B cell (primary cell): ENCODE measurements around the gene EMILIN3. TPM values are rescaled to one million over a fixed set of nuclear protein-coding genes. Genes with fewer than 3 reads are reported as not detected.

ENCODE experiments used
- ATAC-seq: fragments of 200-7000 bp; cut with Tn5 transposase; one replicate; pipeline ENCODE4 v1.10.0; 2021; ENCODE audit warnings: low read depth, mild to moderate bottlenecking, moderate number of reproducible peaks, moderate library complexity
- CTCF ChIA-PET: fragments of 350-600 bp; sonication (Branson Sonifier 250); formaldehyde crosslinking; loops from one replicate; lab custom pipeline; 2021; ENCODE audit warnings: antibody characterized with exemption, inconsistent platforms; lab: Charles Lee
- POLR2A ChIA-PET: fragments of 350-600 bp; sonication (Branson Sonifier 250); formaldehyde crosslinking; loops from one replicate; lab custom pipeline; 2021; ENCODE audit warnings: antibody characterized with exemption; lab: Charles Lee
- DNase-seq: peaks from one replicate; pipeline ENCODE4 v3.0.0; 2013
- H2AFZ ChIP-seq: 2 replicates; pipeline ENCODE4 v1.6.1; 2012; ENCODE audit warnings: mild to moderate bottlenecking, low read depth, low read length; ENCODE audit not compliant: insufficient read depth, poor library complexity, severe bottlenecking
- H3K27ac ChIP-seq, 2 donors: 1 replicate in 1 of 2; 2 replicates in 1 of 2; pipeline ENCODE4 v1.5.1; 2012 to 2013; ENCODE audit warnings: low read length in 2 of 2, mild to moderate bottlenecking in 2 of 2, moderate library complexity in 1 of 2
- H3K27me3 ChIP-seq, 4 experiments: fragments of 200-600 bp in 1 of 4; sonication (generic) in 1 of 4; replicated peaks in 1 of 4; 1 replicate in 2 of 4; 2 replicates in 2 of 4; pipeline versions ENCODE4 v1.6.1 to v1.7.0; 2013 to 2016; ENCODE audit warnings: low read length in 3 of 4, mild to moderate bottlenecking in 2 of 4, mixed read lengths in 1 of 4, moderate library complexity in 1 of 4; ENCODE audit not compliant: insufficient read depth in 4 of 4, control insufficient read depth in 3 of 4; ENCODE audit errors: control extremely low read depth in 1 of 4
- H3K36me3 ChIP-seq, 2 experiments: replicated peaks in 1 of 2; 1 replicate in 1 of 2; 2 replicates in 1 of 2; pipeline versions ENCODE4 v1.6.1 to v1.7.1; 2013; ENCODE audit warnings: low read length in 1 of 2; ENCODE audit not compliant: insufficient read depth in 2 of 2, control insufficient read depth in 1 of 2; ENCODE audit errors: control extremely low read depth in 1 of 2, extremely low read depth in 1 of 2
- H3K4me1 ChIP-seq, 2 donors: fragments of 200-600 bp in 1 of 2; sonication (generic) in 1 of 2; 1 replicate in 1 of 2; 2 replicates in 1 of 2; pipeline versions ENCODE4 v1.5.1 to v1.6.1; 2013 to 2017; ENCODE audit warnings: low read length in 2 of 2; ENCODE audit not compliant: control insufficient read depth in 2 of 2, insufficient read depth in 2 of 2
- H3K4me2 ChIP-seq: replicated peaks from 2 replicates; pipeline ENCODE3; 2012; ENCODE audit warnings: mild to moderate bottlenecking, low read depth, low read length; ENCODE audit not compliant: poor library complexity, severe bottlenecking
- H3K4me3 ChIP-seq, 5 experiments: fragments of 200-600 bp in 1 of 5; sonication (generic) in 1 of 5; 1 replicate in 3 of 5; 2 replicates in 2 of 5; pipeline versions ENCODE4 v1.5.1 to v1.7.0; 2011 to 2016; ENCODE audit warnings: low read length in 4 of 5, mild to moderate bottlenecking in 4 of 5, low read depth in 2 of 5, control low read depth in 1 of 5, moderate library complexity in 1 of 5; ENCODE audit not compliant: insufficient read depth in 1 of 5; ENCODE audit errors: control extremely low read depth in 1 of 5, extremely low read depth in 1 of 5
- H3K79me2 ChIP-seq: fragments of 200-600 bp; sonication (generic); one replicate; pipeline ENCODE4 v1.6.0; 2016; ENCODE audit warnings: low read length; ENCODE audit not compliant: control insufficient read depth, insufficient read depth
- H3K9ac ChIP-seq: fragments of 200-600 bp; sonication (generic); 2 replicates; pipeline ENCODE4 v1.6.1; 2017; ENCODE audit warnings: mild to moderate bottlenecking, low read length, moderate library complexity
- H3K9me3 ChIP-seq, 3 donors: one replicate each; pipeline versions ENCODE4 v1.6.1 to v1.7.1; 2013; ENCODE audit warnings: low read length in 2 of 3; ENCODE audit not compliant: control insufficient read depth in 2 of 3, insufficient read depth in 1 of 3; ENCODE audit errors: control extremely low read depth in 1 of 3
- H4K20me1 ChIP-seq: 2 replicates; pipeline ENCODE4 v1.6.0; 2012; ENCODE audit warnings: mild to moderate bottlenecking, low read length; ENCODE audit not compliant: insufficient read depth, control insufficient read depth, poor library complexity, severe bottlenecking
- H3K27ac Mint-ChIP-seq: one replicate; pipeline ENCODE4 v1.8.0; 2021; ENCODE audit warnings: mixed read lengths
- H3K27me3 Mint-ChIP-seq: one replicate; pipeline ENCODE4 v1.8.0; 2021; ENCODE audit warnings: mixed read lengths
- H3K4me1 Mint-ChIP-seq: one replicate; pipeline ENCODE4 v1.8.0; 2021; ENCODE audit warnings: mixed read lengths
- H3K4me3 Mint-ChIP-seq: one replicate; pipeline ENCODE4 v1.8.0; 2021; ENCODE audit warnings: mixed read lengths
- H3K9me3 Mint-ChIP-seq: one replicate; pipeline ENCODE4 v1.8.0; 2022; ENCODE audit warnings: mixed read lengths; ENCODE audit not compliant: insufficient read depth
- EZH2 ChIP-seq: IDR thresholded peaks from 2 replicates; pipeline ENCODE4 v1.6.1; 2012; ENCODE audit warnings: borderline replicate concordance, low read depth, mild to moderate bottlenecking, moderate library complexity, low read length; ENCODE audit not compliant: insufficient read depth, poor library complexity, severe bottlenecking
- WGBS: methylation state at CpG from one replicate; pipeline ENCODE4 v1.1.5; 2013; ENCODE audit warnings: missing lambda C conversion rate; ENCODE audit not compliant: insufficient coverage; 5-methylcytosine and 5-hydroxymethylcytosine counted together
- intact Hi-C: fragments of 100-400 bp; cut with micrococcal nuclease; formaldehyde crosslinking; loops from one replicate; pipeline ENCODE4 v1.10.0; 2022
- polyA plus RNA-seq: library from polyadenylated mRNA; depleted of rRNA; stranded (reverse); fragments of >200 nt; gene quantifications from 2 replicates; pipeline ENCODE4 v1.2.3, GENCODE V29; 2012
- total RNA-seq, 2 donors: library from RNA; stranded (reverse); fragments of 120-200 nt in 1 of 2; gene quantifications; 1 replicate in 1 of 2; 2 replicates in 1 of 2; pipeline versions ENCODE4 v1.2.3 to v1.2.4, GENCODE V29; 2013 to 2022
- TF ChIP-seq, protein P1 (sequence below): fragments of 200-600 bp; IDR thresholded peaks from one replicate; pipeline ENCODE4 v1.8.0; 2022; ENCODE audit warnings: antibody characterized with exemption, mild to moderate bottlenecking

The EMILIN3 gene
- total and polyA plus RNA-seq, 2 donors (not counting 1 experiment from before 2014, with no cell fraction given): not detected

DNA sequence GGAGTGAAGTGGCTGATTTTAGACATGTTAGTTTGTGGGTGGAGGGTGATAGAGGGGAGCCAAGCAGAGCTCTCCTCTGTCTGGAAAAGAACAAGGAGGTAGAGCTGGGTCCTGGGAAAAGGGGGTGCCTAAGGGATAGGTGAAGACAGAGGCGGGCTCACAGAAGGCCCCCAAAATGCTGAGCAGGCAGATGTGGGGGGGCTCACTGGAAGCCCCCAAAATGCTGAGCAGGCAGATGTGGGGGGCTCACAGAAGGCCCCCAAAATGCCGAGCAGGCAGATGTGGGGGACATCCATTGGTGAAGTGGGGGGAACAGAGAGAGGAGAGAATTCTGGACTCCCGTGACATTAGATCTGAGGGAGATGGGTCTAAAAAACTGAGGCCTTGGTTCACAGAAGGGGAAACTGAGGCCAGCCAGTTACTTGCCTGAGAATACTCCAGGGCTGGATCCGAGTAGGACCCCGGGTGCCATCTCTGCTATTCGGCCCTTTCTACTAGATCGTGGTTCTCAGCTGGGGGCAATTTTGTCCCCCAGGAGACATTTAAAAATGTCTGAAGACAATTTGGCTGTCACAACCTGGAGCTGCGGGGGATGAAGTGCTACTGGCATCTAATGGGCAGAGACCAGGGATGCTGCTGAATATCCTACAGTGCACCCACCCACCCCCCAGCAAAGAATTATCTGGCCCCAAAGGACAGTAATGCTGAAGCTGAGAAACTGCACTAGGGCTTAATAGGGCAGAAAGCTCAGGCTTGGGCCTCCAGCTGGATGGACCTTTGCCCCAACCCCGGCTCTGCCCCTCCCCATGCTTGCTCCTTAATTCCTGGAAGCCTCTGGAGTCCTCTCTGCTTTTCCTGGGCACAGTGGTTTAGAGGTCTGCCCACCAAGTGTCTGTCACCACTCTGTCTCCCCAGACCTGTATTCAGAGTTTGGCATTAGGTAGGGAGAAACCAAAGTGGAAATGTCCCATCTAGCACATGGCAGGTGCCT lies 23.8 kb downstream of the EMILIN3 start:
- Mint-ChIP-seq H3K27ac (no peak overlapping the region), H3K27me3 (peaks cover 10% of the 10 kb centered on the region), H3K9me3 (no peaks in the 10 kb centered on the region), H3K4me1 (peaks cover 12% of the 10 kb centered on the region), H3K4me3 (no peak overlapping the region)
- DNase-seq (no peak), ATAC-seq (no peak)
- Histone ChIP-seq H3K4me2 (no peak overlapping the region), H3K27ac (no peak overlapping the region), H3K4me1 (peaks cover 12 to 15% of the 10 kb centered on the region in 2 donors), H2AFZ (no peak overlapping the region), H4K20me1 (no peaks in the 10 kb centered on the region), H3K36me3 (no peaks in the 10 kb centered on the region), H3K4me3 (no peak overlapping the region), H3K79me2 (no peaks in the 10 kb centered on the region), H3K9ac (no peak overlapping the region), H3K9me3 (no peaks in the 10 kb centered on the region), H3K27me3 (peaks cover 0 to 10% (median 4%) of the 10 kb centered on the region in 4 experiments)
- 96% methylated on average over 9 of the region's 9 CpGs for WGBS
- intact Hi-C loops: no loop called here
- ChIA-PET CTCF (interaction anchor here (0.6 to 9.6 kb wide), 4 partner anchors 65 to 375 kb away, joined by 3 to 196 read pairs (median 57); partner anchors contain the start of gene PLCG1), POLR2A (interaction anchor here (0.7 kb wide), 1 partner anchor 205 kb away, joined by 4 read pairs; no protein-coding TSS in a partner anchor)
- no peak for TF ChIP-seq EZH2
- TF ChIP-seq, protein P1, sequence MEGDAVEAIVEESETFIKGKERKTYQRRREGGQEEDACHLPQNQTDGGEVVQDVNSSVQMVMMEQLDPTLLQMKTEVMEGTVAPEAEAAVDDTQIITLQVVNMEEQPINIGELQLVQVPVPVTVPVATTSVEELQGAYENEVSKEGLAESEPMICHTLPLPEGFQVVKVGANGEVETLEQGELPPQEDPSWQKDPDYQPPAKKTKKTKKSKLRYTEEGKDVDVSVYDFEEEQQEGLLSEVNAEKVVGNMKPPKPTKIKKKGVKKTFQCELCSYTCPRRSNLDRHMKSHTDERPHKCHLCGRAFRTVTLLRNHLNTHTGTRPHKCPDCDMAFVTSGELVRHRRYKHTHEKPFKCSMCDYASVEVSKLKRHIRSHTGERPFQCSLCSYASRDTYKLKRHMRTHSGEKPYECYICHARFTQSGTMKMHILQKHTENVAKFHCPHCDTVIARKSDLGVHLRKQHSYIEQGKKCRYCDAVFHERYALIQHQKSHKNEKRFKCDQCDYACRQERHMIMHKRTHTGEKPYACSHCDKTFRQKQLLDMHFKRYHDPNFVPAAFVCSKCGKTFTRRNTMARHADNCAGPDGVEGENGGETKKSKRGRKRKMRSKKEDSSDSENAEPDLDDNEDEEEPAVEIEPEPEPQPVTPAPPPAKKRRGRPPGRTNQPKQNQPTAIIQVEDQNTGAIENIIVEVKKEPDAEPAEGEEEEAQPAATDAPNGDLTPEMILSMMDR: no peak
